Measurements from ENCODE around the gene FAM98C.

The FAM98C gene

DNA sequence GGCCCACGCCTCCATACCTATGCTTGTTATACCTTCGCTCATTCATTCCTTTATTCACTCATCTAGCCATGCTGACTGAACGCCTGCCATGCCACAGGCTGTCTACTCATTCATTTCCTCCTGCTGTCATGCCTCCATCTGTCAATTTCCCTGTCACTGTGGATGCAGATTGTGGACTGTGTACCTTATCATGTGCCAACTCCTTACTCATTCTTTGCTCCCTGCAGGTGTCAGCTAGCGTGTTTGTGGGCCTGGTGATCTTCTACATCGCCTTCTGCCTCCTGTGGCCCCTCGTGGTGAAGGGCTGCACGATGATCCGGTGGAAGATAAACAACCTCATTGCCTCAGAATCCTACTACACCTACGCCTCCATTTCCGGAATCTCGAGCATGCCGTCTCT is 32.6 kb upstream of the FAM98C start:
- FAIRE-seq: no peak
- DNase-seq (ENCODE audit: insufficient read length, low spot score): no peak
- TF ChIP-seq POLR2A (IDR thresholded peaks at IDR 0.05; ENCODE audit: low read depth, low read length): no peak

DNA sequence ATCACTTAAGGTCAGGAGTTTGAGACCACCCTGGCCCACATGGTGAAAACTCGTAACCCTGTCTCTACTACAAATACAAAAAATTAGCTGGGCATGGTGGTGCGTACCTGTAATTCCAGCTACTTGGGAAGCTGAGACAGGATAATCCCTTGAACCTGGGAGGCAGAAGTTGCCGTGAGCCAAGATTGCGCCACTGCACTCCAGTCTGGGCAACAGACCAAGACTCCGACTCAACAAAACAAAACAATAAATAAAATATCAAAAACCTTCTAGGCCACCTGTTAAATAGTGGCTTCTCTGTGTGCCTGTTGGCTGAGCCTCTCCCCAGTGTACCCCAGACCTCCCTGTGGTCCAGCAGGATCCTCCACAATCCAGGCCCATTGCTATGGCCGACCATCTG is 31.8 kb upstream of the FAM98C start:
- FAIRE-seq (no peak), DNase-seq (ENCODE audit: insufficient read length, low spot score) (no peak)
- TF ChIP-seq POLR2A (IDR thresholded peaks at IDR 0.05; ENCODE audit: low read depth, low read length): no peak

DNA sequence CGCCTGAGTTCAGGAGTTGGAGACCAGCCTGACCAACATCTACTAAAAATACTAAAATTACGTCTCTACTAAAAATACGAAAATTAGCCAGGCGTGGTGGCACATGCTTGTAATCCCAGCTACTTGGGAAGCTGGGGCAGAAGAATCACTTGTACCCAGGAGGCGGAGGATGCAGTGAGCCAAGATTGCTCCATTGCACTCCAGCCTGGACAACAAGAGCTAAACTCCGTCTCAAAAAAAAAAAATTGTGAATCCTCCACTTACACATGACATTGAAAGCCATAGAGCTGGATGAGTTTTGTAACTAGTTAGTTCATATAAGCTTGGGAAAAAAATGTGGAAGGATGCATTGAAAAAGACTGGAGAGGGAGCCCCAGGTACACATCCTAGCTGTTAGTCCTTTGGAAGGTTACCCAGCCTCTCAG is 29.0 kb upstream of the FAM98C start:
- TF ChIP-seq POLR2A (IDR thresholded peaks at IDR 0.05; ENCODE audit: low read depth, low read length): no peak
- DNase-seq (ENCODE audit: insufficient read length, low spot score) (no peak), FAIRE-seq (no peak)

DNA sequence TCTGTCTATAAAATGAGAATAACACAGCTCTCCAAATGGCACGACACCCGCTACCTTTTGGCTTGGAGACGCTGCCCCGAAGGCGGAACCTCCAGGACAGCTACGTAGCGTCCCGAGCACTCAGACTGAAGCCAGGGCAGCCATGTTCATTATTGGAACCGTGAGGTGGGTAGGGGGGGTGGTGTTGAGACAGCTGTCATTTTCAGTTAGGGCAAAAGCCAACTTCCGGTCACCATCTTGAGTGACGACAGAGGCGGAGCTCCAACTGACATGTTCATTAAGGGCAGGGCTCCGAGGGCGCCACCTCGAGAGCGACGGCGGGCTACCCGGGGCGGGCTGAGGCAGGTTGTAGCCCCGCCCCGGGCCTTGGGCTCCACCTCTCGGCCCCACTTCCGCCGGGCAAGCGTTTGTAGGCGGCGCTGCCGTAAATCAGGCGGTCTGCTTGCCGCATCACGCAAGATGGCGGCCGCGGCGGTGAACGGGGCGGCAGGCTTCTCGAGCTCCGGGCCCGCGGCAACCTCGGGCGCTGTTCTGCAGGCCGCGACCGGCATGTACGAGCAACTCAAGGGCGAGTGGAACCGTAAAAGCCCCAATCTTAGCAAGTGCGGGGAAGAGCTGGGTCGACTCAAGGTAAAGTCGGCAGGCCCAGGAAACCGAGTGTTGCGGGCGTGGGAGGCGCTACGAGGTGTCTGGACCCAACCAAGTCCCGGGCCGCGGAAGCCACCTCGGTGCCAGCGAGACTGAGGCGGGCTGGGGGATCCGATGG is 28.4 kb upstream of the FAM98C start, which contains the start of gene PSMD8:
Gene PSMD8 (plus strand): TSS at position 240 of the 766 bp plus-strand sequence. CDS start 31 bp downstream, at position 271.
- peak; percentile 81 for FAIRE-seq
- peak; percentile 98 for DNase-seq (ENCODE audit: insufficient read length, low spot score)
- TF ChIP-seq POLR2A (IDR thresholded peaks at IDR 0.05; ENCODE audit: low read depth, low read length): peak; percentile 99

DNA sequence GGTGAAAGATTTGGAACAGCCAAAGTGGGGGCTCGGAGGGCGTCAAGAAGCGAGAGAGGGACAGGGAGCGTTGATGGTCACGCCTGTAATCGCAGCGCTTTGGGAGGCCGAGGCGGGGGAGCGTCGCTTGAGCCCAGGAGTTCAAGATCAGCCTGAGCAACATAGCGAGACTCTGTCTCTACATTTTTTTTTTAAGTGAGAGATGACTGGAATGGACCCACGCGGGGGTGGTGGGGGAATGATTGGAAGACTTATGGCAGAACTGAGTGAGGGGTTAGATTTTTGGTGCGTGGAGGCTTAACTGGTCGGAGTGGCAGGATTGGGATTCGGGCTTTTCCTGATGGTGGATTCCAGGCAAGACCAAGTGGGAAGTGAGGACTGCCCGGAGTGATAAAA is 27.8 kb upstream of the FAM98C start:
- TF ChIP-seq POLR2A (IDR thresholded peaks at IDR 0.05; ENCODE audit: low read depth, low read length): no peak
- DNase-seq (ENCODE audit: insufficient read length, low spot score) (no peak), FAIRE-seq (no peak)

DNA sequence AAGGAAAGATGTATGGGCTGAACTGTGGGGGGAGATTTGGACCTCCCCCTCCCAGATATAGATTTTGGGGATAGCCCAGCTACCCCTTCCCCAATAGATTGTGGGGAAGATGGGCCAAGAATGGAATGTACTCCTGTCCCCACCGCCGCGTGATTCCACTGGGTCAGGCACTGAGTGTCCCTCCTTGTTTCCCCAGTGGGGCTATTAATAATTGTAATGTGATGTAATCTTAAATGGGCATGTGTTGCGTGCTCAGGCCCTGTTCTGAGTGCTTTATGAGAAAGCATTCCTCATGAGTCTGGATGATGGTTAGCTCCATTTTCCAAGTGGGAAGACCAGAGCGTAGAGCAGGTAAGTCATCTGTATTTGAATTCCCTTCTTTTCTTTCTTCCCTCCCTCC is 27.1 kb upstream of the FAM98C start:
- no peak for TF ChIP-seq POLR2A (IDR thresholded peaks at IDR 0.05; ENCODE audit: low read depth, low read length)
- DNase-seq (ENCODE audit: insufficient read length, low spot score) (no peak), FAIRE-seq (no peak)

DNA sequence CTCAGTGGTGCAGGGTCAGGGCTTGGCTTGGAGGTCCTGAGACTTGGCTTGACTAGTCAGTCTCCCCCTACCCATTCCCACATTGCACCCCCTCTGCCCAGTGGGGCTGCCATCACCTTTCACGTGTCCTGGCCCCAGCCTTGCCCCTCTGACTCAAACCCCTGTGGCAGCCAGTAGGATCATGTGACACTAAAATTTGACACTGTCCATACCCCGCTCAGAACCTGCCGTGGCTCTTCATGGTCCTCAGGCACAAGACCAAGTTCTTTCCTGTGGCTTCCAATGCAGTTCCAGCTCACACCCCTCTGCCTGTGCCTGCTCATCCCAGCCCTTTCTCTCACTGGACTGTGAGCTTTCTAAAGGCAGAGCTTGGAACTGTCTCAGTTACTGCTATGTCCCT is 26.3 kb upstream of the FAM98C start:
- DNase-seq (ENCODE audit: insufficient read length, low spot score): no peak
- FAIRE-seq: no peak
- no peak for TF ChIP-seq POLR2A (IDR thresholded peaks at IDR 0.05; ENCODE audit: low read depth, low read length)

DNA sequence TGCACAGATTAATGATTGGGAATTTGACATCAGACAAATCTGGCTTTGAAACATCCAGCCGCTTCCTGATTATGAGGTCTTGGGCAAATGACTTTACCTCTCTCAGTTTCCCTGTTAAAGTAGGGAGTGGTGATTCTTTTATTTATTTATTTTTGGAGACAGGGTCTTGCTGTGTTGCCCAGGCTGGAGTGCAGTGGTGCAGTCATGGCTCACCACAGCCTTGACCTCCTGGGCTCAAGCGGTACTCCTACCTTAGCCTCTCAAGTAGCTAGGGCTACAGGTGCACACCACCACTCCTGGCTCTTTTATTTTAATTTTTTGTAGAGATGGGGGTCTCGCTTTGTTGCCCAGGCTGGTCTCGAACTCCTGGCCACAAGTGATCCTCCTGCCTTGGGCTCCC is 25.8 kb upstream of the FAM98C start:
- no peak for TF ChIP-seq POLR2A (IDR thresholded peaks at IDR 0.05; ENCODE audit: low read depth, low read length)
- DNase-seq (ENCODE audit: insufficient read length, low spot score): no peak
- no peak for FAIRE-seq

DNA sequence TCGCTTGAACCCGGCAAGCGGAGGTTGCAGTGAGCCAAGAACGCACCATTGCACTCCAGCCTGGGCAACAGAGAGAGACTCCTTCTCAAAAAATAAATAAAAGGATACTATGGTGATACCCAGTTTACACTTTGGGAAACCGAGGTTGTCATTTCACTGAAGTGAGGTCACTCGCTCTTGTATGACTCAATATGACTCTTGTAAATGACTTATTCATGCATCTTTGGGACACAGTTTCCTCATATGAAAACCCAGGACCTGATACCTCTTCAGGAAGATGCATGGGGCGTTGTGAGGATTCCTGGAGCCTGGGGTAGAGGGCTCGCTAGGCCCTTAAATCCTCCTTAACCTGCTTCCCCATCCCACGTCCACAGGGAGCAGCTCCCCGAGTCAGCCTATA is 24.0 kb upstream of the FAM98C start:
- no peak for TF ChIP-seq POLR2A (IDR thresholded peaks at IDR 0.05; ENCODE audit: low read depth, low read length)
- DNase-seq (ENCODE audit: insufficient read length, low spot score) (no peak), FAIRE-seq (no peak)

DNA sequence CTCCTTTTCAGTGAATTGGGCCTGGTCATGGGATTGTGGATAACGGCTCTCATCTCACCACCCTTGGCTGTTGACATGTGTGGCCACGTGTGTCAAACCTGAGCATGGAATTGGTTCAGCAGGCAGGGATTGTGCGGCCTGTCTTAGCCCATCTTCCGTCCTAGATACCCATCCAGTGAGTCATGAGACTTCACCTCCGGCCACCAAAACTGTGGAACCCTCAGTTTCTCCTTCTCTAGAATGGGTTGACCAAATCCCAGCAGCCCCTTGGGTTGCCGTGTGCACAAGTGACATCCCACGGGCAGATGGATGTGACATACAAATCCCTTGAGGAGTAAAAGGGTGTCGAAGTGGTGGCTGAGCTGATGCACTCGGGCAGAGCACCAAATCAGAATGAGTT is 21.8 kb upstream of the FAM98C start:
- FAIRE-seq (no peak), DNase-seq (ENCODE audit: insufficient read length, low spot score) (no peak)
- TF ChIP-seq POLR2A (IDR thresholded peaks at IDR 0.05; ENCODE audit: low read depth, low read length): no peak

DNA sequence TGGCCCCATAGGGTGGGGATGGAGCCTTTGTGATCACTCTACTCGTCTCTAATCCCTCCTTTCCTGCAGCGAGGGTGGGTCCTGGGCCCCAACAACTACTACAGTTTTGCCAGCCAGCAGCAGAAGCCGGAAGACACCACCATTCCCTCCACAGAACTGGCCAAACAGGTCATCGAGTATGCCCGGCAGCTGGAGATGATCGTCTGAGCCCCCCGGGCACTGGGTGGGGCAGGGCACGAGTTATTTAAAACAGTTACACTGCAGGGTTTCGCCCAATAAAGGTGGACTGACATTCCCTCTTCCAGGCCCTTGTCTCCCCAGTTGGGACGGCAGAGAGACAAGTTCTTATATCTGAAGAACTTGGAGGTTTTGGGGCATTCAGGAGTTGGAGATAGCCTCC is 19.7 kb upstream of the FAM98C start:
- no peak for FAIRE-seq
- DNase-seq (ENCODE audit: insufficient read length, low spot score): no peak
- TF ChIP-seq POLR2A (IDR thresholded peaks at IDR 0.05; ENCODE audit: low read depth, low read length): no peak

DNA sequence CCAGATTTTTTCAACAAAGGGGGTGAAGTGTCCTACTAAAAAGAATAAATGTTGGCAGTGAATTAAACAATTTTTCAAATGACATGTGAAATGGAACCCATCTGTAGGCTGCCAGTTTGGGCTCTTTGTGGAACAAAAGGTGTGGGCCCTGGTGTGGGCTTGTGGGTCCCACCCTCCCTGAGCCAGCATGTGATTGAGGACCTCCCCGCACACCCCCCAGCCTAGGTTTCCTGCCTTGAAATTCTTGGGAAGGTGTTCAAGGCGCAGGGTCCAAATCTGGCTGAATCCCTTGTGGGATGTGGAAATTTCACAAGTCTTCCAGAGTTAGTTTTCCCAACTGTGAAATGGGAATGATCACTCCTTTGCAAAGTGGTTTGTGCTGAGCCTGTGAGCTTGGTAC is 19.1 kb upstream of the FAM98C start:
- FAIRE-seq: no peak
- DNase-seq (ENCODE audit: insufficient read length, low spot score): no peak
- no peak for TF ChIP-seq POLR2A (IDR thresholded peaks at IDR 0.05; ENCODE audit: low read depth, low read length)

DNA sequence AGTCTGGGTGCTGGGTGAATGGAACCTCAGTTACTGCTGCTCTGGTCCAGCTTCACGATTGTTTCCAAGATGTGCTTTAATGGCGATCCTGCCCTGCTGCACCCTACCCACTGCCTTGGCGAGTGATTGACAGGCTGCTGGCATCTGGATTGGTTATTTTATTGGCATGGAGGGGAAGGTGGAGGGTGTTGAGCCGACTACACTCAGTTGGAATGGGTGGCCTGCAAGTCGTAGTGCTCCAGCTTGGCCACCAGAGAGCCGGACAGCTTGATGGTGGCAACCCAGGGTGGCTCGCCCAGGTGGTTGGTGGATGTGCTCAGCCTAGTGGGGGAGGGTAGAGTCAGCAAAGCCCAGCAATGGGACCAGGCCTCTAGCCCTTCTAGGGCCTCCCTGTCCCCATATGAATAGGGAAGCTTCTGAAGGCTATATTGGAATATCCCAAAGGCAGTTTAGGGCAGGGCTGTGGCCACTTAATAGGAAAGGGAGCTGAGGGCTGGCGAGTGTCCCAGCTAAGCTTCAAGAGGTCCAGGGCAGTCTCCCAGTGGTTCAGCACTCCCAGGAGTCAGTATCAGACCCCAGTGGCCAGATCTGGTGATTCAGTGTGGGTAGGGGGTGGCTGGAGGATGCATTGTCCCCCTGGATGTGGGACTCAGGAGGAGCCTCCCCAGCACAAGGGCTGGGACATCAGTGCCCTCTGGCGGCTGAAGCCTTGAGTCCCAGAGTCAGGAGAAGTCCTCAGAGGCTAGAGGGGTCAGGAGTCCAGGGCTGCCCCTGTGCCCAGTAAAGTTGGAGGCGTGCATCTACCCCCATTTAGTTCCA is 18.5 kb upstream of the FAM98C start:
- FAIRE-seq: no peak
- DNase-seq (ENCODE audit: insufficient read length, low spot score): no peak
- TF ChIP-seq POLR2A (IDR thresholded peaks at IDR 0.05; ENCODE audit: low read depth, low read length): no peak

DNA sequence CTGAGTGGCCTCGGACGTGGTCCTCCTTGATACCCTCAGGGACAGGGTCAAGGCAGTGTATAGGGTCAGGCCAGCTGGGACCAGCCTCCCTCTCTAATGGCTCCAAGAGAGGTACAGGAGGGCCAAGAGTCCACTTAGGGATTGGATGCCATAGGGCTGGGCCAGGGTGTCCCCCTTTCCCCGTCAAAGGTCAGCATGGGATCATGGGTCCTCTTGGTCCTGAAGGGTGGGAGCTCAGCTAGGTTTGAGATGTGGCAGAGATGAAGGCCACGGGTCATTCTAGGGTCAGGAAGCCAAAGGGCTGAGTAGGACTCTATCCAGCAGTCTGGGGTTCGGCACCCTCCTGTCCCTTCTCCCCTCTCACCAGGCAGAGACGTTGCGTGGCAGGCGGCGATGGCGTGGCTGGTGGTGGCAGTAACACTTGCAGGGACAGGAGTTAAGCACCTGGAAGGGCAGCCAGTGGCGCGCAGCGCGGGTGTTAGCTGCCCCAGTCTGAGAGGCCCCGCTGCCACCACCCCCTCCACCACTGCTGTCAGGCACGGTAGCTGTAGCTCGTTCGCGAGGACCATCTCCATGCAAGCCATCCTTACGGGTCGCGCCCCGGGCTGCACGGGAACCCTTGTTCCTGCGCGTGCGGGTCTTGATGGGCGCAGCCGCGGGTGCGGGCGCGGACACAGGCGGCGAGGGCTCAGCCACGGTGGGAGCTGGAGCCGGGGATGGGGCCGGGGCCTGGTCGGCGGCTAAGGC is 17.7 kb upstream of the FAM98C start:
- TF ChIP-seq POLR2A (IDR thresholded peaks at IDR 0.05; ENCODE audit: low read depth, low read length): no peak
- FAIRE-seq (no peak), DNase-seq (ENCODE audit: insufficient read length, low spot score) (no peak)
